KMS-11 (cell line): Measurements from ENCODE around the gene TEX264.

Source experiments
- H2AFZ ChIP-seq: fragments of 200-600 bp; sonication (generic); 2 replicates; pipeline ENCODE4 v1.6.1; 2016; ENCODE audit warnings: antibody characterized with exemption, mixed run types, low read depth
- H3K27ac ChIP-seq: fragments of 200-600 bp; sonication (generic); 2 replicates; pipeline ENCODE4 v1.6.1; 2016; ENCODE audit warnings: mild to moderate bottlenecking, mixed run types
- H3K27me3 ChIP-seq: fragments of 200-600 bp; sonication (generic); 2 replicates; pipeline ENCODE4 v1.6.1; 2017; ENCODE audit warnings: mild to moderate bottlenecking, low read depth, mixed run types, moderate library complexity; ENCODE audit not compliant: insufficient read depth
- H3K36me3 ChIP-seq: fragments of 200-600 bp; sonication (generic); 2 replicates; pipeline ENCODE4 v1.6.1; 2017; ENCODE audit warnings: mild to moderate bottlenecking, mixed run types; ENCODE audit not compliant: insufficient read depth
- H3K4me1 ChIP-seq: fragments of 200-600 bp; sonication (generic); 2 replicates; pipeline ENCODE4 v1.6.1; 2016; ENCODE audit warnings: mild to moderate bottlenecking, low read depth, mixed run types; ENCODE audit not compliant: poor library complexity, severe bottlenecking
- H3K4me2 ChIP-seq: fragments of 200-600 bp; sonication (generic); 2 replicates; pipeline ENCODE4 v1.7.0; 2016; ENCODE audit warnings: mild to moderate bottlenecking, mixed run types
- H3K4me3 ChIP-seq: fragments of 200-600 bp; sonication (generic); IDR thresholded peaks from 2 replicates; pipeline ENCODE4 v1.6.1; 2017; ENCODE audit warnings: low read depth, low read length, mixed read lengths; ENCODE audit not compliant: insufficient read depth
- H3K79me2 ChIP-seq: fragments of 200-600 bp; sonication (generic); 2 replicates; pipeline ENCODE4 v1.6.1; 2016; ENCODE audit warnings: low read depth, mixed run types; ENCODE audit not compliant: insufficient read depth
- H3K9ac ChIP-seq: fragments of 200-600 bp; sonication (generic); 2 replicates; pipeline ENCODE4 v1.6.1; 2016; ENCODE audit warnings: mild to moderate bottlenecking, mixed run types
- H4K20me1 ChIP-seq: fragments of 200-600 bp; sonication (generic); 2 replicates; pipeline ENCODE4 v1.6.1; 2016; ENCODE audit warnings: mild to moderate bottlenecking, mixed run types; ENCODE audit not compliant: insufficient read depth
- CTCF ChIP-seq: fragments of 200-600 bp; sonication (generic); conservative IDR thresholded peaks from 2 replicates; pipeline ENCODE4 v1.6.1; 2017; ENCODE audit warnings: low read depth, mild to moderate bottlenecking, antibody characterized with exemption, low read length, moderate library complexity, mixed read lengths

The TEX264 gene

GRCh38 chr3:51715977-51716294 is 44.9 kb downstream of the TEX264 start:
- peaks cover 12% of the 10 kb centered on the region for H3K4me1 ChIP-seq
- no peak for TF ChIP-seq CTCF
- H3K9ac ChIP-seq: no peak overlapping the region
- H3K27me3 ChIP-seq: no peaks in the 10 kb centered on the region
- H3K79me2 ChIP-seq: no peaks in the 10 kb centered on the region
- H3K36me3 ChIP-seq: no peaks in the 10 kb centered on the region
- H3K4me2 ChIP-seq: no peak overlapping the region
- H3K4me3 ChIP-seq: no peak overlapping the region
- no peak overlapping the region for H3K27ac ChIP-seq
- no peak overlapping the region for H2AFZ ChIP-seq
- no peaks in the 10 kb centered on the region for H4K20me1 ChIP-seq

- Histone ChIP-seq H3K4me2 (no peak overlapping the region), H3K4me1 (peaks cover 12% of the 10 kb centered on the region), H3K27me3 (no peaks in the 10 kb centered on the region), H2AFZ (no peak overlapping the region), H3K9ac (no peak overlapping the region), H3K4me3 (no peak overlapping the region), H4K20me1 (no peaks in the 10 kb centered on the region), H3K27ac (no peak overlapping the region), H3K36me3 (no peaks in the 10 kb centered on the region), H3K79me2 (no peaks in the 10 kb centered on the region)
- TF ChIP-seq CTCF: no peak
Observed at GRCh38 chr3:51716805-51717204, 45.8 kb downstream of the TEX264 start.

- Histone ChIP-seq H3K27me3 (no peaks in the 10 kb centered on the region), H3K4me2 (no peak overlapping the region), H4K20me1 (no peaks in the 10 kb centered on the region), H3K4me1 (peaks cover 12% of the 10 kb centered on the region), H2AFZ (no peak overlapping the region), H3K27ac (no peak overlapping the region), H3K79me2 (no peaks in the 10 kb centered on the region), H3K4me3 (no peak overlapping the region), H3K9ac (no peak overlapping the region), H3K36me3 (no peaks in the 10 kb centered on the region)
- TF ChIP-seq CTCF: no peak
Observed at GRCh38 chr3:51717446-51717845, 46.4 kb downstream of the TEX264 start.

- no peak overlapping the region for H3K4me3 ChIP-seq
- no peak overlapping the region for H2AFZ ChIP-seq
- no peak overlapping the region for H3K27ac ChIP-seq
- H3K27me3 ChIP-seq: no peaks in the 10 kb centered on the region
- peaks cover 12% of the 10 kb centered on the region for H3K4me1 ChIP-seq
- TF ChIP-seq CTCF: no peak
- no peaks in the 10 kb centered on the region for H3K36me3 ChIP-seq
- H3K9ac ChIP-seq: no peak overlapping the region
- H3K79me2 ChIP-seq: no peaks in the 10 kb centered on the region
- no peaks in the 10 kb centered on the region for H4K20me1 ChIP-seq
- no peak overlapping the region for H3K4me2 ChIP-seq
Observed at GRCh38 chr3:51717947-51718346, 46.9 kb downstream of the TEX264 start.
